Esophagus squamous epithelium (tissue), 4 donors: ENCODE results near the gene ADAM10.

Source experiments
- POLR2A ChIP-seq, 4 donors: fragments of 450-650 bp; IDR thresholded peaks; one replicate each; pipeline ENCODE4 v1.6.1; 2017; ENCODE audit warnings: antibody characterized with exemption in 4 of 4, mild to moderate bottlenecking in 4 of 4, moderate library complexity in 3 of 4
- TF ChIP-seq, protein P1 (sequence below), 6 experiments: fragments of 450-650 bp in 4 of 6; fragments of 200-600 bp in 2 of 6; sonication (generic) in 2 of 6; IDR thresholded peaks; one replicate each; pipeline ENCODE4 v1.5.1; 2016 to 2019; ENCODE audit warnings: antibody characterized with exemption in 6 of 6, mild to moderate bottlenecking in 4 of 6, moderate library complexity in 4 of 6

DNA sequence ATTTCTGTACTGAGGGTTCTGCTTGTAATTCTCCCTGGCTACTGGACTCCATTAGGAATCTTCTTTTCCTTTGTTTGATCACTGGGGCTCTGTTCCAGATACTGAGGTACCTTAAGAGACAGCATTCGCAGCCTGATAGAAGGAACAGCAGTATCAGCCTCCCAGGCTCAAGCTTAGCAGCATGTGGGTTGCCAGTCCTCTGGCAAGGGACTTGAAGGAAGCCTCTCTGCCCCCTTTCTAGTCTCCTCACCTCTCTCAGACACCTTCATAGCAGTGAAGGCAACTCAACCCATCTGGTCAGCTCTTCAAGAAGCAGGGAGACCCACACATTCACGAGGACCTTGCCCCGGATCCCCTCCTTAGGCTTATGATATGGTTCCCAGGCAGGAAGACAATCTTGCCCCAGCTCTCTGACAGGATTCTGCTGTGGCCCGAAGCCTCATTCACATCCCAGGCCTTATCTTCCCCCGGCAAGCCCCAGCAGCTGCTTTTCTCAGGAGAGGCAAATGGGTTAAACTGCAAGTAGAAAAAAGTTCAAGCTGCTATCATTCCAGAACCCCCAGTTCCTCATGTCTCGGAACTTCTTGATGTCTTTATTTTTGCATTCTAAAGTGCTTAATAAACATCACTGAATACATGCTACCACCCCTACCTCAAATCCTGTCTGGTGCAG, 164.6 kb downstream of the ADAM10 start:
- TF ChIP-seq, protein P1, sequence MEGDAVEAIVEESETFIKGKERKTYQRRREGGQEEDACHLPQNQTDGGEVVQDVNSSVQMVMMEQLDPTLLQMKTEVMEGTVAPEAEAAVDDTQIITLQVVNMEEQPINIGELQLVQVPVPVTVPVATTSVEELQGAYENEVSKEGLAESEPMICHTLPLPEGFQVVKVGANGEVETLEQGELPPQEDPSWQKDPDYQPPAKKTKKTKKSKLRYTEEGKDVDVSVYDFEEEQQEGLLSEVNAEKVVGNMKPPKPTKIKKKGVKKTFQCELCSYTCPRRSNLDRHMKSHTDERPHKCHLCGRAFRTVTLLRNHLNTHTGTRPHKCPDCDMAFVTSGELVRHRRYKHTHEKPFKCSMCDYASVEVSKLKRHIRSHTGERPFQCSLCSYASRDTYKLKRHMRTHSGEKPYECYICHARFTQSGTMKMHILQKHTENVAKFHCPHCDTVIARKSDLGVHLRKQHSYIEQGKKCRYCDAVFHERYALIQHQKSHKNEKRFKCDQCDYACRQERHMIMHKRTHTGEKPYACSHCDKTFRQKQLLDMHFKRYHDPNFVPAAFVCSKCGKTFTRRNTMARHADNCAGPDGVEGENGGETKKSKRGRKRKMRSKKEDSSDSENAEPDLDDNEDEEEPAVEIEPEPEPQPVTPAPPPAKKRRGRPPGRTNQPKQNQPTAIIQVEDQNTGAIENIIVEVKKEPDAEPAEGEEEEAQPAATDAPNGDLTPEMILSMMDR (IDR thresholded peaks at IDR 0.05): no peak
- no peak for TF ChIP-seq POLR2A (IDR thresholded peaks at IDR 0.05)
